Fibroblast of upper back skin (primary cell): ENCODE data around the gene KCTD10.
"Not testable (repeated sequence)": the region's sequence is repeated elsewhere in the genome, so short reads cannot be mapped to it uniquely, and the experiment has no call there.

Experiments
- DNase-seq: peaks from one replicate; pipeline ENCODE4 v3.0.0-alpha.2; 2013

The KCTD10 gene

GRCh38 chr12:109447482-109447881 is 29.6 kb downstream of the KCTD10 start:
- DNase-seq = no peak

- no peak for DNase-seq
These were observed 30.2 kb downstream of the KCTD10 start for GRCh38 chr12:109446869-109447268.

- no peak for DNase-seq
These were observed 31.9 kb downstream of the KCTD10 start for GRCh38 chr12:109445191-109445609.

GRCh38 chr12:109444259-109444658 is 32.8 kb downstream of the KCTD10 start:
- no peak for DNase-seq

GRCh38 chr12:109443794-109444193 is 33.3 kb downstream of the KCTD10 start:
- no peak for DNase-seq

- no peak for DNase-seq
These were observed 36.1 kb downstream of the KCTD10 start for GRCh38 chr12:109440851-109441490.

GRCh38 chr12:109439951-109440350 is 37.1 kb downstream of the KCTD10 start:
- DNase-seq = not testable (repeated sequence)

- DNase-seq = no peak
These were observed 37.9 kb downstream of the KCTD10 start for GRCh38 chr12:109439181-109439580.

GRCh38 chr12:109436188-109436560 is 40.9 kb downstream of the KCTD10 start:
- peak; percentile 60 for DNase-seq

- no peak for DNase-seq
These were observed 41.5 kb downstream of the KCTD10 start for GRCh38 chr12:109435428-109436187.

- DNase-seq = no peak
These were observed 42.5 kb downstream of the KCTD10 start for GRCh38 chr12:109434582-109434981.

- DNase-seq = no peak
These were observed 43.5 kb downstream of the KCTD10 start for GRCh38 chr12:109433618-109434017.

GRCh38 chr12:109432842-109433304 is 44.2 kb downstream of the KCTD10 start:
- DNase-seq = peak; percentile 74

- no peak for DNase-seq
These were observed 44.7 kb downstream of the KCTD10 start for GRCh38 chr12:109432431-109432830.

GRCh38 chr12:109430244-109430643 is 46.9 kb downstream of the KCTD10 start:
- no peak for DNase-seq

GRCh38 chr12:109428804-109429203 is 48.3 kb downstream of the KCTD10 start:
- not testable (repeated sequence) for DNase-seq

- peak; percentile 73 for DNase-seq
These were observed 49.0 kb downstream of the KCTD10 start for GRCh38 chr12:109428037-109428629.

- DNase-seq = no peak
These were observed 53.7 kb downstream of the KCTD10 start for GRCh38 chr12:109423392-109423791.

GRCh38 chr12:109422251-109422650 is 54.8 kb downstream of the KCTD10 start:
- no peak for DNase-seq

- no peak for DNase-seq
These were observed 55.6 kb downstream of the KCTD10 start for GRCh38 chr12:109421355-109422087.

GRCh38 chr12:109418848-109419480 is 58.1 kb downstream of the KCTD10 start:
- DNase-seq = no peak

- not testable (repeated sequence) for DNase-seq
These were observed 71.0 kb downstream of the KCTD10 start for GRCh38 chr12:109406147-109406546.

GRCh38 chr12:109404841-109405240 is 72.3 kb downstream of the KCTD10 start:
- not testable (repeated sequence) for DNase-seq
